NB4 (cell line): ENCODE data around the gene ROR2.

Source experiments
- POLR2A ChIP-seq: IDR thresholded peaks from 2 replicates; pipeline ENCODE4 v1.6.1; 2011; ENCODE audit warnings: mild to moderate bottlenecking; ENCODE audit not compliant: insufficient read length; ENCODE audit errors: extremely low read depth
- TF ChIP-seq, protein P1 (sequence below): IDR thresholded peaks from one replicate; pipeline ENCODE4 v1.5.1; 2012; ENCODE audit warnings: low read depth, low read length

DNA sequence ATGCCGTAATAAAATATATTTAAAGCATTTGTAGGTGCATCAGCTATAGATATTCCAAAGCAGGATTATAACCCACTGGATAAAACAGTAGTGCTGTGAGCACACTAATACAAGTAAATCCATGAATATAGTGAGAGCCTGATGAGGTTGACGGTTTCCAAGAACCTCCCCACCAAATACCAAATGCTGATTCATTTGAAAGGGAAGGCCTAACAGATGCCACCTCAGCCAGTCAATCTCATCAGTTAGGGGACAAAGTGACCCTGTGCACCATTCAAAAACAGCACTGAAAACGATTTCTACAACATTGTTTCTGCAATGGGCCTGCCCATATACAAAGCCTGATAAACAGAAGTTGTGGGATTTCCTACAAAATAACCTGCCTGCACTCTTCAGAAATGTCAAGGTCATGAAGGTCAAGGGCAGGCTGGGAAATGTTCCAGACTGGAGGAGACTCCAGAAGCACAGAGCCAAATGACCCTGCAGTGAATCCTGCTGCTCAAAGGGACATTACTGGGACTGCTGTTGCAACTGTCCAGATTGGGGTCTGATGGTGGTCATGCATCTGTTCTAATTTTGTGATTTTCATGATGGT lies 69.6 kb downstream of the ROR2 start:
- TF ChIP-seq, protein P1, sequence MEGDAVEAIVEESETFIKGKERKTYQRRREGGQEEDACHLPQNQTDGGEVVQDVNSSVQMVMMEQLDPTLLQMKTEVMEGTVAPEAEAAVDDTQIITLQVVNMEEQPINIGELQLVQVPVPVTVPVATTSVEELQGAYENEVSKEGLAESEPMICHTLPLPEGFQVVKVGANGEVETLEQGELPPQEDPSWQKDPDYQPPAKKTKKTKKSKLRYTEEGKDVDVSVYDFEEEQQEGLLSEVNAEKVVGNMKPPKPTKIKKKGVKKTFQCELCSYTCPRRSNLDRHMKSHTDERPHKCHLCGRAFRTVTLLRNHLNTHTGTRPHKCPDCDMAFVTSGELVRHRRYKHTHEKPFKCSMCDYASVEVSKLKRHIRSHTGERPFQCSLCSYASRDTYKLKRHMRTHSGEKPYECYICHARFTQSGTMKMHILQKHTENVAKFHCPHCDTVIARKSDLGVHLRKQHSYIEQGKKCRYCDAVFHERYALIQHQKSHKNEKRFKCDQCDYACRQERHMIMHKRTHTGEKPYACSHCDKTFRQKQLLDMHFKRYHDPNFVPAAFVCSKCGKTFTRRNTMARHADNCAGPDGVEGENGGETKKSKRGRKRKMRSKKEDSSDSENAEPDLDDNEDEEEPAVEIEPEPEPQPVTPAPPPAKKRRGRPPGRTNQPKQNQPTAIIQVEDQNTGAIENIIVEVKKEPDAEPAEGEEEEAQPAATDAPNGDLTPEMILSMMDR = no peak
- no peak for TF ChIP-seq POLR2A
